Measurements from ENCODE around the gene PIAS3.
"Not testable (repeated sequence)": the region's sequence is repeated elsewhere in the genome, so short reads cannot be mapped to it uniquely, and the experiment has no call there.

The PIAS3 gene

GRCh38 chr1:145871994-145872924, 13.4 kb upstream of the PIAS3 start:
- no peak for DNase-seq

- no peak for DNase-seq
Observed at GRCh38 chr1:145868232-145868631, 9.4 kb upstream of the PIAS3 start.

GRCh38 chr1:145863282-145864018, 4.6 kb upstream of the PIAS3 start:
- DNase-seq, result no peak

- peak; percentile 66 for DNase-seq
Observed at GRCh38 chr1:145859491-145860023, 676 bp upstream of the PIAS3 start.

GRCh38 chr1:145858238-145858900, 512 bp downstream of the PIAS3 start:
- DNase-seq, result peak; percentile 15

- DNase-seq, result no peak
Observed at GRCh38 chr1:145857170-145857569, 1.7 kb downstream of the PIAS3 start.

GRCh38 chr1:145855426-145855948, 3.4 kb downstream of the PIAS3 start:
- no peak for DNase-seq

- DNase-seq, result peak; percentile 24
Observed at GRCh38 chr1:145849356-145850160, 9.3 kb downstream of the PIAS3 start.

- no peak for DNase-seq
Observed at GRCh38 chr1:145847827-145848226, 11.1 kb downstream of the PIAS3 start.

GRCh38 chr1:145846201-145846612, 12.7 kb downstream of the PIAS3 start:
- DNase-seq, result no peak

GRCh38 chr1:145845514-145846161, 13.2 kb downstream of the PIAS3 start, which contains the start of gene NUDT17:
TSS of gene NUDT17 (plus strand) at chr1:145845630. CDS start at chr1:145845641, 11 bp downstream.
- peak; percentile 58 for DNase-seq

- DNase-seq, result no peak
Observed at GRCh38 chr1:145845144-145845513, 13.8 kb downstream of the PIAS3 start.

GRCh38 chr1:145843031-145843430, 15.8 kb downstream of the PIAS3 start:
- no peak for DNase-seq

GRCh38 chr1:145837656-145838055, 21.2 kb downstream of the PIAS3 start:
- no peak for DNase-seq

- DNase-seq, result not testable (repeated sequence)
Observed at GRCh38 chr1:145830810-145831209, 28.1 kb downstream of the PIAS3 start.

- no peak for DNase-seq
Observed at GRCh38 chr1:145828367-145829026, 30.4 kb downstream of the PIAS3 start.

- DNase-seq, result no peak
Observed at GRCh38 chr1:145827966-145828365, 30.9 kb downstream of the PIAS3 start.

GRCh38 chr1:145826030-145826429, 32.9 kb downstream of the PIAS3 start:
- DNase-seq, result peak; percentile 1

GRCh38 chr1:145824499-145824842, 34.4 kb downstream of the PIAS3 start:
- peak; percentile 30 for DNase-seq

- peak; percentile 83 for DNase-seq
Observed at GRCh38 chr1:145823565-145824498, 35.0 kb downstream of the PIAS3 start, which contains the start of the genes POLR3C and RNF115. TSS of gene POLR3C (plus strand) at chr1:145824200. CDS start at chr1:145825777, 1,577 bp downstream. TSS of gene RNF115 (minus strand) at chr1:145824095. CDS start at chr1:145823873, 222 bp downstream.
